GM19025 (cell line): ENCODE measurements around the gene PIP4K2C.
"Not testable (repeated sequence)": the region's sequence is repeated elsewhere in the genome, so short reads cannot be mapped to it uniquely, and the experiment has no call there.

ENCODE experiments used
- ATAC-seq: cut with Tn5 transposase; IDR thresholded peaks from one replicate; pipeline ENCODE4 v1.9.1; 2021; ENCODE audit warnings: mild to moderate bottlenecking, low read depth, moderate library complexity; ENCODE audit not compliant: unreplicated experiment

The PIP4K2C gene

GRCh38 chr12:57606821-57607220 is 15.8 kb downstream of the PIP4K2C start:
- no peak for ATAC-seq

- ATAC-seq = no peak
These were observed 17.1 kb downstream of the PIP4K2C start for GRCh38 chr12:57607958-57608663.

- no peak for ATAC-seq
These were observed 18.2 kb downstream of the PIP4K2C start for GRCh38 chr12:57609101-57609780.

GRCh38 chr12:57609781-57610553 is 19.0 kb downstream of the PIP4K2C start:
- no peak for ATAC-seq

- no peak for ATAC-seq
These were observed 19.6 kb downstream of the PIP4K2C start for GRCh38 chr12:57610554-57611107.

GRCh38 chr12:57611108-57611826 is 20.3 kb downstream of the PIP4K2C start, which contains the start of gene ARHGEF25:
Gene ARHGEF25 (plus strand): TSS chr12:57611435. CDS start chr12:57611895, 460 bp downstream.
- peak; percentile 42 for ATAC-seq

GRCh38 chr12:57611827-57612710 is 21.1 kb downstream of the PIP4K2C start:
- ATAC-seq = no peak

GRCh38 chr12:57612711-57613426 is 21.9 kb downstream of the PIP4K2C start:
- ATAC-seq = no peak

GRCh38 chr12:57613427-57614109 is 22.6 kb downstream of the PIP4K2C start:
- ATAC-seq = no peak

GRCh38 chr12:57614178-57614947 is 23.4 kb downstream of the PIP4K2C start:
- peak; percentile 61 for ATAC-seq

- no peak for ATAC-seq
These were observed 24.0 kb downstream of the PIP4K2C start for GRCh38 chr12:57614948-57615500.

GRCh38 chr12:57615637-57616036 is 24.6 kb downstream of the PIP4K2C start:
- ATAC-seq = no peak

- no peak for ATAC-seq
These were observed 25.6 kb downstream of the PIP4K2C start for GRCh38 chr12:57616383-57617101.

GRCh38 chr12:57617942-57618341 is 26.9 kb downstream of the PIP4K2C start:
- ATAC-seq = no peak

GRCh38 chr12:57618431-57618830 is 27.4 kb downstream of the PIP4K2C start:
- ATAC-seq = not testable (repeated sequence)

GRCh38 chr12:57618966-57619433 is 28.0 kb downstream of the PIP4K2C start:
- ATAC-seq = no peak
